ENCODE results near the gene NME9.

Gene NME9

GRCh38 chr3:138289701-138290100 lies 40.0 kb downstream of the NME9 start:
- no peaks in the 10 kb centered on the region for H3K27me3 ChIP-seq (replicated peaks; ENCODE audit: control insufficient read depth, insufficient read depth, low read length, poor library complexity, severe bottlenecking)
- DNase-seq: no peak

GRCh38 chr3:138289260-138289659 lies 40.4 kb downstream of the NME9 start:
- Histone ChIP-seq H3K27me3 (replicated peaks; ENCODE audit: control insufficient read depth, insufficient read depth, low read length, poor library complexity, severe bottlenecking) (no peaks in the 10 kb centered on the region), H3K4me3 (ENCODE audit: insufficient read depth, low read depth, low read length, poor library complexity, severe bottlenecking) (no peak overlapping the region), H3K9me3 (ENCODE audit: control insufficient read depth, low read length) (no peaks in the 10 kb centered on the region), H3K27ac (ENCODE audit: insufficient read depth, low read length, poor library complexity, severe bottlenecking) (no peak overlapping the region), H3K36me3 (ENCODE audit: control insufficient read depth, insufficient read depth, low read length) (peaks cover 53% of the 10 kb centered on the region), H3K4me1 (ENCODE audit: control insufficient read depth, insufficient read depth, low read length, poor library complexity, severe bottlenecking) (no peaks in the 10 kb centered on the region)
- DNase-seq: no peak

More at GRCh38 chr3:138289701-138290100, 40.0 kb downstream of the NME9 start:
- H3K4me1 ChIP-seq (ENCODE audit: control insufficient read depth, insufficient read depth, low read length, poor library complexity, severe bottlenecking): no peaks in the 10 kb centered on the region
- H3K27ac ChIP-seq (ENCODE audit: insufficient read depth, low read length, poor library complexity, severe bottlenecking): no peak overlapping the region
- no peak overlapping the region for H3K4me3 ChIP-seq (ENCODE audit: insufficient read depth, low read depth, low read length, poor library complexity, severe bottlenecking)
- H3K36me3 ChIP-seq (ENCODE audit: control insufficient read depth, insufficient read depth, low read length): peaks cover 49% of the 10 kb centered on the region
- no peaks in the 10 kb centered on the region for H3K9me3 ChIP-seq (ENCODE audit: control insufficient read depth, low read length)

GRCh38 chr3:138284957-138285477 lies 44.6 kb downstream of the NME9 start:
- no peaks in the 10 kb centered on the region for H3K4me1 ChIP-seq (ENCODE audit: control insufficient read depth, insufficient read depth, low read length, poor library complexity, severe bottlenecking)
- no peaks in the 10 kb centered on the region for H3K9me3 ChIP-seq (ENCODE audit: control insufficient read depth, low read length)
- H3K36me3 ChIP-seq (ENCODE audit: control insufficient read depth, insufficient read depth, low read length): peaks cover 32% of the 10 kb centered on the region
- DNase-seq: no peak
- no peak overlapping the region for H3K27ac ChIP-seq (ENCODE audit: insufficient read depth, low read length, poor library complexity, severe bottlenecking)
- H3K27me3 ChIP-seq (replicated peaks; ENCODE audit: control insufficient read depth, insufficient read depth, low read length, poor library complexity, severe bottlenecking): no peaks in the 10 kb centered on the region
- H3K4me3 ChIP-seq (ENCODE audit: insufficient read depth, low read depth, low read length, poor library complexity, severe bottlenecking): no peak overlapping the region

GRCh38 chr3:138284079-138284478 lies 45.6 kb downstream of the NME9 start:
- no peak for DNase-seq
- Histone ChIP-seq H3K27ac (ENCODE audit: insufficient read depth, low read length, poor library complexity, severe bottlenecking) (no peak overlapping the region), H3K4me1 (ENCODE audit: control insufficient read depth, insufficient read depth, low read length, poor library complexity, severe bottlenecking) (no peaks in the 10 kb centered on the region), H3K36me3 (ENCODE audit: control insufficient read depth, insufficient read depth, low read length) (peaks cover 29% of the 10 kb centered on the region), H3K27me3 (replicated peaks; ENCODE audit: control insufficient read depth, insufficient read depth, low read length, poor library complexity, severe bottlenecking) (no peaks in the 10 kb centered on the region), H3K4me3 (ENCODE audit: insufficient read depth, low read depth, low read length, poor library complexity, severe bottlenecking) (no peak overlapping the region), H3K9me3 (ENCODE audit: control insufficient read depth, low read length) (no peaks in the 10 kb centered on the region)

- Histone ChIP-seq H3K36me3 (ENCODE audit: control insufficient read depth, insufficient read depth, low read length) (peaks cover 26% of the 10 kb centered on the region), H3K4me3 (ENCODE audit: insufficient read depth, low read depth, low read length, poor library complexity, severe bottlenecking) (no peak overlapping the region), H3K27ac (ENCODE audit: insufficient read depth, low read length, poor library complexity, severe bottlenecking) (no peak overlapping the region), H3K27me3 (replicated peaks; ENCODE audit: control insufficient read depth, insufficient read depth, low read length, poor library complexity, severe bottlenecking) (no peaks in the 10 kb centered on the region), H3K4me1 (ENCODE audit: control insufficient read depth, insufficient read depth, low read length, poor library complexity, severe bottlenecking) (no peaks in the 10 kb centered on the region), H3K9me3 (ENCODE audit: control insufficient read depth, low read length) (no peaks in the 10 kb centered on the region)
- no peak for DNase-seq
These were observed 46.8 kb downstream of the NME9 start for GRCh38 chr3:138282836-138283235.

- Histone ChIP-seq H3K4me1 (ENCODE audit: control insufficient read depth, insufficient read depth, low read length, poor library complexity, severe bottlenecking) (no peaks in the 10 kb centered on the region), H3K27me3 (replicated peaks; ENCODE audit: control insufficient read depth, insufficient read depth, low read length, poor library complexity, severe bottlenecking) (no peaks in the 10 kb centered on the region), H3K4me3 (ENCODE audit: insufficient read depth, low read depth, low read length, poor library complexity, severe bottlenecking) (no peak overlapping the region), H3K27ac (ENCODE audit: insufficient read depth, low read length, poor library complexity, severe bottlenecking) (no peak overlapping the region), H3K36me3 (ENCODE audit: control insufficient read depth, insufficient read depth, low read length) (peaks cover 23% of the 10 kb centered on the region), H3K9me3 (ENCODE audit: control insufficient read depth, low read length) (no peaks in the 10 kb centered on the region)
- no peak for DNase-seq
These were observed 48.1 kb downstream of the NME9 start for GRCh38 chr3:138281561-138281960.

GRCh38 chr3:138271189-138271794 lies 58.4 kb downstream of the NME9 start:
- Histone ChIP-seq H3K4me3 (ENCODE audit: insufficient read depth, low read depth, low read length, poor library complexity, severe bottlenecking) (no peak overlapping the region), H3K27me3 (replicated peaks; ENCODE audit: control insufficient read depth, insufficient read depth, low read length, poor library complexity, severe bottlenecking) (no peaks in the 10 kb centered on the region), H3K9me3 (ENCODE audit: control insufficient read depth, low read length) (no peaks in the 10 kb centered on the region), H3K4me1 (ENCODE audit: control insufficient read depth, insufficient read depth, low read length, poor library complexity, severe bottlenecking) (no peaks in the 10 kb centered on the region), H3K27ac (ENCODE audit: insufficient read depth, low read length, poor library complexity, severe bottlenecking) (no peak overlapping the region), H3K36me3 (ENCODE audit: control insufficient read depth, insufficient read depth, low read length) (peaks cover 42% of the 10 kb centered on the region)
- DNase-seq: no peak

- Histone ChIP-seq H3K27ac (ENCODE audit: insufficient read depth, low read length, poor library complexity, severe bottlenecking) (no peak overlapping the region), H3K27me3 (replicated peaks; ENCODE audit: control insufficient read depth, insufficient read depth, low read length, poor library complexity, severe bottlenecking) (no peaks in the 10 kb centered on the region), H3K36me3 (ENCODE audit: control insufficient read depth, insufficient read depth, low read length) (peaks cover 42% of the 10 kb centered on the region), H3K4me3 (ENCODE audit: insufficient read depth, low read depth, low read length, poor library complexity, severe bottlenecking) (no peak overlapping the region), H3K4me1 (ENCODE audit: control insufficient read depth, insufficient read depth, low read length, poor library complexity, severe bottlenecking) (no peaks in the 10 kb centered on the region), H3K9me3 (ENCODE audit: control insufficient read depth, low read length) (no peaks in the 10 kb centered on the region)
- no peak for DNase-seq
These were observed 59.4 kb downstream of the NME9 start for GRCh38 chr3:138270245-138270644.

- Histone ChIP-seq H3K4me3 (ENCODE audit: insufficient read depth, low read depth, low read length, poor library complexity, severe bottlenecking) (no peak overlapping the region), H3K36me3 (ENCODE audit: control insufficient read depth, insufficient read depth, low read length) (peaks cover 20% of the 10 kb centered on the region), H3K27ac (ENCODE audit: insufficient read depth, low read length, poor library complexity, severe bottlenecking) (no peak overlapping the region), H3K27me3 (replicated peaks; ENCODE audit: control insufficient read depth, insufficient read depth, low read length, poor library complexity, severe bottlenecking) (no peaks in the 10 kb centered on the region), H3K9me3 (ENCODE audit: control insufficient read depth, low read length) (no peaks in the 10 kb centered on the region), H3K4me1 (ENCODE audit: control insufficient read depth, insufficient read depth, low read length, poor library complexity, severe bottlenecking) (no peaks in the 10 kb centered on the region)
- DNase-seq: no peak
These were observed 62.6 kb downstream of the NME9 start for GRCh38 chr3:138267083-138267482.

GRCh38 chr3:138265745-138266144 lies 63.9 kb downstream of the NME9 start:
- Histone ChIP-seq H3K27ac (ENCODE audit: insufficient read depth, low read length, poor library complexity, severe bottlenecking) (no peak overlapping the region), H3K36me3 (ENCODE audit: control insufficient read depth, insufficient read depth, low read length) (peaks cover 8% of the 10 kb centered on the region)

More at GRCh38 chr3:138265745-138266144, 63.9 kb downstream of the NME9 start:
- Histone ChIP-seq H3K4me1 (ENCODE audit: control insufficient read depth, insufficient read depth, low read length, poor library complexity, severe bottlenecking) (no peaks in the 10 kb centered on the region), H3K27me3 (replicated peaks; ENCODE audit: control insufficient read depth, insufficient read depth, low read length, poor library complexity, severe bottlenecking) (no peaks in the 10 kb centered on the region), H3K4me3 (ENCODE audit: insufficient read depth, low read depth, low read length, poor library complexity, severe bottlenecking) (no peak overlapping the region), H3K9me3 (ENCODE audit: control insufficient read depth, low read length) (no peaks in the 10 kb centered on the region)
- no peak for DNase-seq
